Astrocyte of the cerebellum (primary cell): ENCODE data around the gene CLK1.

Experiments
- DNase-seq: peaks from one replicate; pipeline ENCODE4 v3.0.0-alpha.2; 2011; ENCODE audit warnings: low read depth
- H3K4me3 ChIP-seq: 2 replicates; pipeline ENCODE4 v1.5.1; 2011; ENCODE audit warnings: mild to moderate bottlenecking, low read depth, low read length, moderate library complexity
- in situ Hi-C: cut with HindIII; loops from 2 replicates; pipeline ENCODE4 v1.10.0; 2017; ENCODE audit warnings: low sequenced_read_pairs
- TF ChIP-seq, protein P1 (sequence below): IDR thresholded peaks from 2 replicates; pipeline ENCODE4 v1.5.1; 2012; ENCODE audit warnings: low read length, low read depth, moderate library complexity, mild to moderate bottlenecking; ENCODE audit errors: missing control alignments

The CLK1 gene

DNA sequence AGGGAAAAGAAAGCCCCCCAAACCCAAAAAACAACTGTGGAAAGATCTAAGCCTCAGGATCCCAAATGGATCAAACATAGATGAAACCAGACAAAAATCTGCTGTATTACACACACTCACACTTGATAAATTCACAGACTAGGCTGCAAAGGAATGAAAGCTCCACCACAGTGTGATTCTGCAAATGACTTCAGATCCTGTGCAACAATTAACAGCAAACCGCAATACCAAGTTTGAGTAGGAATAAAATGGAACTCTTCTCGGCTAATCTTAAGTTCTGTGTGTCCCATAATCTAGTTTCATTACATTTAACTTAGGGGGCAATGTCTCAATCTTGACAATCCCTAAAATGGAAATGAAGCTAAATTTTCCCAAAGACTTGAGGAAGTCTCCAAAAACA, 11.9 kb downstream of the CLK1 start:
- in situ Hi-C loops: no loop called here
- DNase-seq: no peak

DNA sequence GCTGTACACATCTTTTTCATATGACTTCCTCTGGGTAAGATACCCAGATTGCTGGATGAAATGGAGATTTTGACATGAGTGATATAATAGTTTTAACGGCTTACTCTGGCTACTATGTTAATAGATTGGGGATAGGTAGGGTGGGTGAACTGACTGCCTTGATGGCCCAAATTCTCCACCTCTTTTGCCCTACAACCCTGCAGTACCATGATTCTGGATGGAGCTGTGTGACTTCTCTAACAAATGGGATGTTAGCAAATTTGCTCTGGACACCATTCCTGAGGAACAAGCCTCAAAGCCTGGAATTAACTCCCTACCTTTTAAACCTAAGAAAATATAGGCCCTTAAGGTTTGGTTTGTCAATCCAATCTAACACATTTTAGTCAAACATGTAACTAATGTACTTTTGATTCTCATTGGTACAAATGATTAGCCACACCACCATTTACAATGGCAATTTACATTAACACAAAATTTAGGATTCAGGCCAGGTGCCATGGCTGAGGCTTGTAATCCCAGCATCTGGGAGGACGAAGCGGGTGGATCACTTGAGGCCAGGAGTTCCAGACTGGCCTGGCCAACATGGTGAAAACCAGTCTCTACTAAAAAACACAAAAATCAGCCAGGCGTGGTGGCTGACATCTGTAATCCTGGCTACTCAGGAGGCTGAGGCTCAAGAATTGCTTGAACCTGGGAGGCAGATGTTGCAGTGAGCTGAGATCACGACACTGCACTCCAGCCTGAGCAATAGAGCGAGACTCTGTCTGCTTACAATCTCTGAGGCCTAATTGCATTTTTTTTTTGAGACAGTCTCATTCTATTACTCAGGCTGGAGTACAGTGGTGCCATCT, 12.8 kb downstream of the CLK1 start:
- DNase-seq: no peak
- H3K4me3 ChIP-seq: no peak overlapping the region
- in situ Hi-C loops: no loop called here
- TF ChIP-seq, protein P1, sequence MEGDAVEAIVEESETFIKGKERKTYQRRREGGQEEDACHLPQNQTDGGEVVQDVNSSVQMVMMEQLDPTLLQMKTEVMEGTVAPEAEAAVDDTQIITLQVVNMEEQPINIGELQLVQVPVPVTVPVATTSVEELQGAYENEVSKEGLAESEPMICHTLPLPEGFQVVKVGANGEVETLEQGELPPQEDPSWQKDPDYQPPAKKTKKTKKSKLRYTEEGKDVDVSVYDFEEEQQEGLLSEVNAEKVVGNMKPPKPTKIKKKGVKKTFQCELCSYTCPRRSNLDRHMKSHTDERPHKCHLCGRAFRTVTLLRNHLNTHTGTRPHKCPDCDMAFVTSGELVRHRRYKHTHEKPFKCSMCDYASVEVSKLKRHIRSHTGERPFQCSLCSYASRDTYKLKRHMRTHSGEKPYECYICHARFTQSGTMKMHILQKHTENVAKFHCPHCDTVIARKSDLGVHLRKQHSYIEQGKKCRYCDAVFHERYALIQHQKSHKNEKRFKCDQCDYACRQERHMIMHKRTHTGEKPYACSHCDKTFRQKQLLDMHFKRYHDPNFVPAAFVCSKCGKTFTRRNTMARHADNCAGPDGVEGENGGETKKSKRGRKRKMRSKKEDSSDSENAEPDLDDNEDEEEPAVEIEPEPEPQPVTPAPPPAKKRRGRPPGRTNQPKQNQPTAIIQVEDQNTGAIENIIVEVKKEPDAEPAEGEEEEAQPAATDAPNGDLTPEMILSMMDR: no peak

More for the DNA sequence above, 11.9 kb downstream of the CLK1 start:
- no peak overlapping the region for H3K4me3 ChIP-seq
- TF ChIP-seq, protein P1: no peak

DNA sequence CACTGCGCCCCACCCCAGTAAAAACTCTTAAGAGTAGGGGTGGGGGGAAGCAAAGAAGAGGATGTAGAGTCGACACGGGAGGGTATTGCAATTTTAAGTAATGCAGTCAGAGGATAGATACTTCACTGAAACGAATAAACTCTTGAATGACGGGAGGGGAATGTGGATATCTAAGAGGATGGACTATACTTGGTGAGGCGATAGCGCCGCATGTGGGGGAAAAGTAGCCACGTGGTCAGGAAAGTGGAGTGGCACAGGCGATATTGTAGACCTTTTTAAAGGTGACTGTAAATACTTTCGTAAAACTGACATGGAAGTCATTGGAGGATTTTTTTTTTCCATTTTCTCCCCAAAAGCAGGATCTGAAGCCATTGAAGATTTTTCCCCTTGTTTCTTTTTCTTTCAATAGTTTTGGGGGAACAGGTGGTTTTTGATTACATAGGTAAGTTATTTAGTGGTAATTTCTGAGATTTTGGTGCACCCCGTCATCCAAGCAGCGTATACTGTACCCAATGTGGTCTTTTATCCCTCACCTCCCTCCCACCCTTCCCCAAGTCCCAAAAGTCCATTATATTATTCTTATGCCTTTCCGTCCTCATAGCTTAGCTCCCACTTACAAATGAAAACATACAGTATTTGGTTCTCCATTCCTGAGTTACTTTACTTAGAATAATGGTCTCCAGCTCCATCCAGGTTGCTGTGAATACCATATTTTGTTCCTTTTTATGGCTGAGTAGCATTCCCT, 13.8 kb downstream of the CLK1 start:
- TF ChIP-seq, protein P1: no peak
- H3K4me3 ChIP-seq: no peak overlapping the region
- in situ Hi-C loops: no loop called here
- DNase-seq: no peak

DNA sequence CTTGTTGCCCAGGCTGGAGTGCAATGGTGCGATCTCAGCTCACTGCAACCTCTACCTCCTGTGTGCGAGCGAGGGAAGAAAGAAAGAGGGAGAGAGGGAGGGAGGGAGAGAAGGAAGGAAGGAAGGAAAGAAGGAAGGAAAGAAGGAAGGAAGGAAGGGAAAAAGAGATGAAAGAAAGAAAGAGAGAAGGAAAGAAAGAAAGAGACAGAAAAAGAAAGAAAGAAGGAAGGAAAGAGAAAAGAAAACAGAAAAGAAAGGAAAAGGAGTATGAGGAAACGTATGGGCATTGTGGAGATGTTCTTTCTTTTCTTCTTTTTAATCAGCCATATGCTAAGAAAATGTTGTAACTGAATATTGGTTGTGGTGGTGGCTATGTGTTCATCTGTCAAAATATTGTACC, 16.5 kb downstream of the CLK1 start:
- TF ChIP-seq, protein P1: no peak
- DNase-seq: no peak
- in situ Hi-C loops: no loop called here
- H3K4me3 ChIP-seq: no peak overlapping the region

DNA sequence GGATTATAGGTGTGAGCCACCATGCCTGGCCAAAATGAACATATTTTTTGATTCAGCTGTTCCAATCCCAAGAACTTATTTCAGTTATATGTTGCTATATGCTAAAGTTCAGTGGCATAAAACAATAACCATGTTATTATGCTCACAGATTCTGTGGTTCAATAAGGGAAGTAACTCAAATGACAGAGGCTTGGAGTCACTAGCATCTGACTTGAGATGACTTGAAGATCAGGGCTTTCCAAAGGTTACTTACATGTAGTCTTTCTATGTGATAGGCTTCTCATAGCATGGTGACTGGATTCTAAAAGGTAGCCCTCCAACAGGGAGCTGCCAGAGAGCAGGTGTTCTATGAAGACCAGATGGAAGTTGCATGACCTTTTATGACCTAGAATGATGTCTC, 17.2 kb downstream of the CLK1 start:
- in situ Hi-C loops: no loop called here
- DNase-seq: no peak
- H3K4me3 ChIP-seq: no peak overlapping the region
- TF ChIP-seq, protein P1: no peak

DNA sequence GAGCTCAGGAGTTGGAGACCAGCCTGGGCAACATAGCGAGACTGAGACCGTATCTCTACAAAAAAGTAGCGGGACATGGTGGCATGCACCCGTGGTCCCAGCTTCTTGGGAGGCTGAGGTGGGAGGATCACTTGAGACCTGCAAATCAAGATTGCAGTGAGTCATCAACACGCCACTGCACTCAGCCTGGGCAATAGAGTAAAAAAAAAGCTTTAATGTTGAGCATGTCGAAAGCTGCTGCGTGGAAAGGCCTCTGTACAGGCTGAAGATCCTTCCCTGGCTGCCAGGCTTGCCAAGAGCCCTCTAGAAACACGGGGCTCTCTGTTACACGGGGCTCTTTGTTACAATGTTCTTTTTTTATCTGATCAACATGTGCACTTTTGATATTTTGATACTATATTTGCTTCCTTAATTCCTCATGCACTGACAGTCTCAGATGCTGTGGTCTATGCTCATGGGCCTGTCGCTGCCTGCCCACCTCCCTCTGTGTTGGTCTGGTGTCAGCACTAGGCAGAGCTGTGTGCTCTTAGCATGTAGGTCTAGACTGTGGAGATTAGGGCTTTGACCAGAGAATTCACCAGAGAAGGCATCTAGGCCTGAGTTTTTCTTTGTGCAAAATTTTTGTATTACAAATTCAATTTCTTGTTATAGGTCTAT, 18.7 kb downstream of the CLK1 start:
- DNase-seq: no peak
- in situ Hi-C loops: no loop called here

More for the DNA sequence above, 18.7 kb downstream of the CLK1 start:
- TF ChIP-seq, protein P1: no peak
- H3K4me3 ChIP-seq: no peak overlapping the region
